ENCODE data around the gene CCNB1IP1. TPM values are rescaled to one million over a fixed set of nuclear protein-coding genes. Genes with fewer than 3 reads are reported as not detected.
"Not testable (repeated sequence)": the region's sequence is repeated elsewhere in the genome, so short reads cannot be mapped to it uniquely, and the experiment has no call there.

Gene CCNB1IP1
- total RNA-seq, 3 donors from 2014 or later: 65.8 to 78.3 (median 65.9) TPM

GRCh38 chr14:20305265-20306078, 27.6 kb downstream of the CCNB1IP1 start, which contains the start of gene TTC5:
TSS of gene TTC5 (minus strand) at chr14:20305951. CDS start at chr14:20305937, 14 bp downstream.
- peak within 1 kb of the TSS; percentile 30 to 68 for H3K27ac ChIP-seq

DNA sequence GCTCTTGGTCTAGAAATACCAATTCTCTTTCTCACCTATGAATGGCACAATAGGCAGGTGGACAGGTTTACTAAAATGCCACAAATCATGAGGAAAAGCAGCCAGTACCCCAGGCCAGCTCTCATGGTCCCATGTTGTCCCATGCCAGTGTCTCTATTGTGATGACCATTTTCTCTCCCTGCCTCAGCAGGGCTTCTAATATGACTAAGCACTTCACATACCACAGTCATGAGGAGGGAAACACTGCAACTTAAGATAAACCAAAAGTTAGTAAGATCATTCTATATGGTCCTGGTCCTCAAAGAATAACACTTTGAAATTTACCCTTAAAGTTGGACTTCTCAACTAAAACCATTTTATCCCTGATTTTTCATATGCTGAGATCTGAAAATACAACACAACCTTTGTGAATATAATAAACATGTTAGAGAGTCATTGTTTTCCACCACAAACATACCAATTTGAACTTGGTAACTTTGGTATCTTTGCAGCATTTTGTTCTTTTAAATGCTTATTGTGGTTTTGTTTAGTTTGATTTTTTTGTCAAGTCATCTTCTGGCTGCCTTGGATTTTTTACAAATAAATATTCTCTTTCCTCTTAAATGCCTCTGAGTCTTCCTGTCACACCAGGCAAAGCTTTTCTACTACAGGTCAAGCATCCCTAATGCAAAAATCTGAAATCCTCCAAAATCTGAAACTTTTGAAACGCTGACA, 30.9 kb downstream of the CCNB1IP1 start:
- no peaks in the 10 kb centered on the region for H3K9me3 ChIP-seq
- no peaks in the 10 kb centered on the region for H3K27me3 ChIP-seq
- no peak for TF ChIP-seq POLR2AphosphoS5 (IDR thresholded peaks at IDR 0.05)
- TF ChIP-seq POLR2A (IDR thresholded peaks at IDR 0.05): no peak
- TF ChIP-seq, protein P1, sequence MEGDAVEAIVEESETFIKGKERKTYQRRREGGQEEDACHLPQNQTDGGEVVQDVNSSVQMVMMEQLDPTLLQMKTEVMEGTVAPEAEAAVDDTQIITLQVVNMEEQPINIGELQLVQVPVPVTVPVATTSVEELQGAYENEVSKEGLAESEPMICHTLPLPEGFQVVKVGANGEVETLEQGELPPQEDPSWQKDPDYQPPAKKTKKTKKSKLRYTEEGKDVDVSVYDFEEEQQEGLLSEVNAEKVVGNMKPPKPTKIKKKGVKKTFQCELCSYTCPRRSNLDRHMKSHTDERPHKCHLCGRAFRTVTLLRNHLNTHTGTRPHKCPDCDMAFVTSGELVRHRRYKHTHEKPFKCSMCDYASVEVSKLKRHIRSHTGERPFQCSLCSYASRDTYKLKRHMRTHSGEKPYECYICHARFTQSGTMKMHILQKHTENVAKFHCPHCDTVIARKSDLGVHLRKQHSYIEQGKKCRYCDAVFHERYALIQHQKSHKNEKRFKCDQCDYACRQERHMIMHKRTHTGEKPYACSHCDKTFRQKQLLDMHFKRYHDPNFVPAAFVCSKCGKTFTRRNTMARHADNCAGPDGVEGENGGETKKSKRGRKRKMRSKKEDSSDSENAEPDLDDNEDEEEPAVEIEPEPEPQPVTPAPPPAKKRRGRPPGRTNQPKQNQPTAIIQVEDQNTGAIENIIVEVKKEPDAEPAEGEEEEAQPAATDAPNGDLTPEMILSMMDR (IDR thresholded peaks at IDR 0.05): no peak
- intact Hi-C loops (cut with DNase I; ENCODE audit: low total_unique reads): no loop called here
- no peak for DNase-seq (ENCODE audit: low spot score in 2 of 2)
- H3K36me3 ChIP-seq: peaks cover 6% of the 10 kb centered on the region
- no peak overlapping the region for H3K27ac ChIP-seq
- H3K4me1 ChIP-seq: peaks cover 0 to 9% of the 10 kb centered on the region in 2 donors
- H3K4me3 ChIP-seq: no peak overlapping the region

More at GRCh38 chr14:20305265-20306078, 27.6 kb downstream of the CCNB1IP1 start, which contains the start of gene TTC5:
- Histone ChIP-seq H3K36me3 (no peaks in the 10 kb centered on the region), H3K9me3 (no peaks in the 10 kb centered on the region), H3K4me3 (peak within 1 kb of the TSS; percentile 53 to 84 (median 74)), H3K27me3 (no peaks in the 10 kb centered on the region), H3K4me1 (peaks cover 0 to 9% of the 10 kb centered on the region in 2 donors)
- TF ChIP-seq POLR2A (IDR thresholded peaks at IDR 0.05): no peak
- peak; percentile 29 to 55 (median 37) for TF ChIP-seq POLR2AphosphoS5 (IDR thresholded peaks at IDR 0.05)
- TF ChIP-seq, protein P1 (IDR thresholded peaks at IDR 0.05): peak; percentile 60 to 79 (median 67)
- DNase-seq (ENCODE audit: low spot score in 2 of 2): peak; percentile 71 to 84
- intact Hi-C loops (cut with DNase I; ENCODE audit: low total_unique reads): no loop called here

- no peak overlapping the region for H3K4me3 ChIP-seq
- no peaks in the 10 kb centered on the region for H3K27me3 ChIP-seq
- no peaks in the 10 kb centered on the region for H3K9me3 ChIP-seq
- intact Hi-C loops (cut with DNase I; ENCODE audit: low total_unique reads): no loop called here
- no peak for DNase-seq (ENCODE audit: low spot score in 2 of 2)
- TF ChIP-seq, protein P1 (IDR thresholded peaks at IDR 0.05): no peak
- TF ChIP-seq POLR2A (IDR thresholded peaks at IDR 0.05): no peak
- no peak for TF ChIP-seq POLR2AphosphoS5 (IDR thresholded peaks at IDR 0.05)
- no peak overlapping the region for H3K27ac ChIP-seq
- H3K36me3 ChIP-seq: peaks cover 32% of the 10 kb centered on the region
- no peaks in the 10 kb centered on the region for H3K4me1 ChIP-seq
Observed at GRCh38 chr14:20295067-20295466, 38.0 kb downstream of the CCNB1IP1 start.

- Histone ChIP-seq H3K9me3 (no peaks in the 10 kb centered on the region), H3K27ac (no peak overlapping the region), H3K4me3 (no peak overlapping the region), H3K36me3 (peaks cover 32% of the 10 kb centered on the region), H3K4me1 (no peaks in the 10 kb centered on the region), H3K27me3 (no peaks in the 10 kb centered on the region)
- intact Hi-C loops (cut with DNase I; ENCODE audit: low total_unique reads): no loop called here
- DNase-seq (ENCODE audit: low spot score in 2 of 2): no peak
- no peak for TF ChIP-seq POLR2A (IDR thresholded peaks at IDR 0.05)
- TF ChIP-seq POLR2AphosphoS5 (IDR thresholded peaks at IDR 0.05): no peak
Observed at GRCh38 chr14:20294636-20295035, 38.4 kb downstream of the CCNB1IP1 start.

- H3K27me3 ChIP-seq; H3K27ac ChIP-seq; H3K4me1 ChIP-seq; H3K9me3 ChIP-seq; intact Hi-C loops (cut with DNase I; ENCODE audit: low total_unique reads); H3K36me3 ChIP-seq; H3K4me3 ChIP-seq; DNase-seq (ENCODE audit: low spot score in 2 of 2): not testable (repeated sequence)
Observed at GRCh38 chr14:20281998-20282397, 51.1 kb downstream of the CCNB1IP1 start.

DNA sequence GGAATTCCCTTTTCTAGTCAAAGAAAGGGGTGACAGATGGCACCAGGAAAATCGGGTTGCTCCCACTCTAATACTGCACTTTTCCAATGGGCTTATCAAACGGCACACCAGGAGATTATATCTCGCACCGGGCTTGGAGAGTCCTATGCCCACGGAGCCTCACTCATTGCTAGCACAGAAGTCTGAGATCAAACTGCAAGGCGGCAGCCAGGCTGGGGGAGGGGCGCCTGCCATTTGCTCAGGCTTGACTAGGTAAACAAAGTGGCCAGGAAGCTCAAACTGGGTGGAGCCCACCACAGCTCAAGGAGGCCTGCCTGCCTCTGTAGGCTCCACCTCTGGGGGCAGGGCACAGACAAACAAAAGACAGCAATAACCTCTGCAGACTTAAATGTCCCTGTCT, 52.8 kb downstream of the CCNB1IP1 start:
- DNase-seq (ENCODE audit: low spot score in 2 of 2); H3K36me3 ChIP-seq; intact Hi-C loops (cut with DNase I; ENCODE audit: low total_unique reads); H3K9me3 ChIP-seq; H3K4me1 ChIP-seq; H3K27ac ChIP-seq; H3K27me3 ChIP-seq; H3K4me3 ChIP-seq: not testable (repeated sequence)

Data from breast epithelium (tissue), 4 donors.